Fibroblast of lung (primary cell): ENCODE data around the gene ZFAND2A. TPM values are rescaled to one million over a fixed set of nuclear protein-coding genes. Genes with fewer than 3 reads are reported as not detected.
A peak's percentile ranks its signal among the peaks of the same experiment; 100 is the strongest.

ENCODE experiments used
- DNase-seq, 2 donors: peaks; one replicate each; pipeline versions ENCODE4 v3.0.0 to v3.0.0-alpha.2; 2010; ENCODE audit warnings: low read depth in 2 of 2
- H2AFZ ChIP-seq: 2 replicates; pipeline ENCODE4 v1.5.1; 2012; ENCODE audit warnings: low read length, control low read depth, inconsistent platforms
- H3K27ac ChIP-seq: 2 replicates; pipeline ENCODE4 v1.5.1; 2011; ENCODE audit warnings: low read length, control low read depth; ENCODE audit not compliant: insufficient read depth
- H3K27me3 ChIP-seq: 2 replicates; pipeline ENCODE4 v1.5.1; 2011; ENCODE audit warnings: mild to moderate bottlenecking, low read length; ENCODE audit not compliant: control insufficient read depth, insufficient read depth
- H3K36me3 ChIP-seq: 2 replicates; pipeline ENCODE4 v1.5.1; 2011; ENCODE audit warnings: low read length; ENCODE audit not compliant: control insufficient read depth, insufficient read depth
- H3K4me1 ChIP-seq: 2 replicates; pipeline ENCODE4 v1.5.1; 2011; ENCODE audit warnings: low read length; ENCODE audit not compliant: control insufficient read depth, insufficient read depth; ENCODE audit errors: extremely low read depth
- H3K4me2 ChIP-seq: 2 replicates; pipeline ENCODE4 v1.5.1; 2011; ENCODE audit warnings: low read length, control low read depth; ENCODE audit not compliant: insufficient read depth; ENCODE audit errors: extremely low read depth
- H3K4me3 ChIP-seq, 4 experiments: fragments of 200-600 bp in 1 of 4; sonication (generic) in 1 of 4; replicated peaks in 1 of 4; 2 replicates each; pipeline ENCODE4 v1.5.1; 2011 to 2016; ENCODE audit warnings: low read length in 4 of 4, low read depth in 3 of 4, mild to moderate bottlenecking in 3 of 4, control low read depth in 2 of 4, inconsistent platforms in 1 of 4, mixed read lengths in 1 of 4; ENCODE audit not compliant: insufficient read depth in 1 of 4; ENCODE audit errors: control extremely low read depth in 1 of 4
- H3K79me2 ChIP-seq: 2 replicates; pipeline ENCODE4 v1.5.1; 2012; ENCODE audit warnings: mild to moderate bottlenecking, low read length, inconsistent platforms; ENCODE audit not compliant: control insufficient read depth, insufficient read depth
- H3K9ac ChIP-seq: 2 replicates; pipeline ENCODE4 v1.5.1; 2011; ENCODE audit warnings: mild to moderate bottlenecking, low read length, control low read depth; ENCODE audit not compliant: insufficient read depth
- H3K9me3 ChIP-seq: 2 replicates; pipeline ENCODE4 v1.5.1; 2012; ENCODE audit warnings: low read depth, low read length; ENCODE audit not compliant: control insufficient read depth, insufficient read depth
- H4K20me1 ChIP-seq: 2 replicates; pipeline ENCODE4 v1.5.1; 2011; ENCODE audit warnings: low read length; ENCODE audit not compliant: control insufficient read depth, insufficient read depth; ENCODE audit errors: extremely low read depth
- CTCF ChIP-seq, 2 donors: IDR thresholded peaks in 1 of 2; conservative IDR thresholded peaks in 1 of 2; 1 replicate in 1 of 2; 2 replicates in 1 of 2; pipeline ENCODE4 v1.5.1; 2011 to 2012; ENCODE audit warnings: low read length in 2 of 2, control low read depth in 1 of 2, inconsistent platforms in 1 of 2, low read depth in 1 of 2, mild to moderate bottlenecking in 1 of 2
- EZH2 ChIP-seq: IDR thresholded peaks from 2 replicates; pipeline ENCODE4 v1.5.1; 2012; ENCODE audit warnings: low read length, control low read depth, mild to moderate bottlenecking; ENCODE audit errors: missing control alignments
- polyA plus RNA-seq, 2 donors: library from polyadenylated mRNA; depleted of rRNA in 1 of 2; stranded (reverse) in 1 of 2; unstranded in 1 of 2; fragments of >200 nt; gene quantifications; 2 replicates each; pipeline ENCODE4 v1.2.1, GENCODE V29; 2011 to 2012; ENCODE audit warnings: missing spikeins in 1 of 2
- total RNA-seq: library from RNA; depleted of rRNA; stranded (reverse); fragments of >200 nt; gene quantifications from 2 replicates; pipeline ENCODE4 v1.2.1, GENCODE V29; 2014

ZFAND2A gene
- total and polyA plus RNA-seq, 2 donors (not counting 1 experiment from before 2014, with no cell fraction given): 20.5 to 35.1 TPM

GRCh38 chr7:1193593-1194424 lies 33.8 kb upstream of the ZFAND2A start:
- no peak for TF ChIP-seq EZH2
- TF ChIP-seq CTCF (conservative IDR thresholded peaks at IDR 0.05 in 1 of 2, IDR thresholded peaks at IDR 0.05 in 1 of 2; ENCODE audit: low read depth in 1 of 2, low read length in 2 of 2): peak; percentile 23 to 54
- no peak overlapping the region for H2AFZ ChIP-seq
- no peak overlapping the region for H3K4me3 ChIP-seq
- H3K4me2 ChIP-seq: no peak overlapping the region
- no peak overlapping the region for H3K27ac ChIP-seq
- H3K9ac ChIP-seq: no peak overlapping the region
- DNase-seq: peak; percentile 29 to 41
- no peaks in the 10 kb centered on the region for H3K27me3 ChIP-seq
- H3K79me2 ChIP-seq: no peaks in the 10 kb centered on the region
- H3K36me3 ChIP-seq: no peaks in the 10 kb centered on the region
- H4K20me1 ChIP-seq: no peaks in the 10 kb centered on the region
- peaks cover 3% of the 10 kb centered on the region for H3K4me1 ChIP-seq
- no peaks in the 10 kb centered on the region for H3K9me3 ChIP-seq

- Histone ChIP-seq H4K20me1 (no peaks in the 10 kb centered on the region), H3K4me3 (no peak overlapping the region), H3K36me3 (no peaks in the 10 kb centered on the region), H2AFZ (peak overlapping the region; percentile 98), H3K4me2 (peak overlapping the region; percentile 59), H3K27ac (peak overlapping the region; percentile 61), H3K27me3 (no peaks in the 10 kb centered on the region), H3K79me2 (no peaks in the 10 kb centered on the region), H3K9ac (no peak overlapping the region), H3K9me3 (no peaks in the 10 kb centered on the region), H3K4me1 (peaks cover 3% of the 10 kb centered on the region)
- no peak for TF ChIP-seq EZH2
- peak in 1 of 2 donors; percentile 19 for TF ChIP-seq CTCF (conservative IDR thresholded peaks at IDR 0.05 in 1 of 2, IDR thresholded peaks at IDR 0.05 in 1 of 2; ENCODE audit: low read depth in 1 of 2, low read length in 2 of 2)
- peak; percentile 76 to 93 for DNase-seq
These were observed 32.2 kb upstream of the ZFAND2A start for GRCh38 chr7:1192171-1192676.

DNA sequence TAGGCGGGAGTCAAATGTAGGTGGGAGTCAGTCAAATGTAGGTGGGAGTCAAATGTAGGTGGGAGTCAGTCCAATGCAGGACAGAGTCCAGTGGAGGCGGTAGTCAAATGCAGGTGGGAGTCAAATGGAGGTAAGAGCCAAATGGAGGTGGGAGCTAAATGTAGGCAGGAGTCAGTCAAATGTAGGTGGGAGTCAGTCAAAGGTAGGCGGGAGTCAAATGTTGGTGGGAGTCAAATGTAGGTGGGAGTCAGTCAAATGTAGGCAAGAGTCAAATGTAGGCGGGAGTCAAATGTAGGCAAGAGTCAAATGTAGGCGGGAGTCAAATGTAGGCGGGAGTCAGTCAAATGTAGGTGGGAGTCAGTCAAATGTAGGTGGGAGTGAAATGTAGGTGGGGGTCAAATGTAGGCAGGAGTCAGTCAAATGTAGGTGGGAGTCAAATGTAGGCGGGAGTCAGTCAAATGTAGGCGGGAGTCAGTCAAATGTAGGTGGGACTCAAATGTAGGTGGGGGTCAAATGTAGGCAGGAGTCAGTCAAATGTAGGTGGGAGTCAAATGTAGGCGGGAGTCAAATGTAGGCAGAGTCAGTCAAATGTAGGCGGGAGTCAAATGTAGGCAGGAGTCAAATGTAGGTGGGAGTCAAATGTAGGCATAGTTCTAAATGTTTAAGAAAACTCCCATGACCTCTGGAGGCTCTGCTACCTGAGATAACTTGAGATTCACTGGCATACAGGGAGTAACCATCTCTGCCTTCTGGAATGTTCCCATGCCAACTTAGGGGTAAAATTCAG lies 30.2 kb upstream of the ZFAND2A start:
- no peak overlapping the region for H3K4me3 ChIP-seq
- DNase-seq: no peak
- H3K4me1 ChIP-seq: peaks cover 3% of the 10 kb centered on the region
- peaks cover 6% of the 10 kb centered on the region for H3K27me3 ChIP-seq
- H3K4me2 ChIP-seq: no peak overlapping the region
- no peak overlapping the region for H3K9ac ChIP-seq
- no peaks in the 10 kb centered on the region for H3K79me2 ChIP-seq
- no peak overlapping the region for H3K27ac ChIP-seq
- no peaks in the 10 kb centered on the region for H3K36me3 ChIP-seq
- TF ChIP-seq EZH2 (no peak), CTCF (conservative IDR thresholded peaks at IDR 0.05 in 1 of 2, IDR thresholded peaks at IDR 0.05 in 1 of 2; ENCODE audit: low read depth in 1 of 2, low read length in 2 of 2) (no peak)
- no peak overlapping the region for H2AFZ ChIP-seq
- H4K20me1 ChIP-seq: no peaks in the 10 kb centered on the region
- no peaks in the 10 kb centered on the region for H3K9me3 ChIP-seq
